KMS-11 (cell line): ENCODE data around the gene RNASE1.
"Not testable (repeated sequence)": the region's sequence is repeated elsewhere in the genome, so short reads cannot be mapped to it uniquely, and the experiment has no call there.

Experiments
- H2AFZ ChIP-seq: fragments of 200-600 bp; sonication (generic); 2 replicates; pipeline ENCODE4 v1.6.1; 2016; ENCODE audit warnings: antibody characterized with exemption, mixed run types, low read depth
- H3K27ac ChIP-seq: fragments of 200-600 bp; sonication (generic); 2 replicates; pipeline ENCODE4 v1.6.1; 2016; ENCODE audit warnings: mild to moderate bottlenecking, mixed run types
- H3K27me3 ChIP-seq: fragments of 200-600 bp; sonication (generic); 2 replicates; pipeline ENCODE4 v1.6.1; 2017; ENCODE audit warnings: mild to moderate bottlenecking, low read depth, mixed run types, moderate library complexity; ENCODE audit not compliant: insufficient read depth
- H3K36me3 ChIP-seq: fragments of 200-600 bp; sonication (generic); 2 replicates; pipeline ENCODE4 v1.6.1; 2017; ENCODE audit warnings: mild to moderate bottlenecking, mixed run types; ENCODE audit not compliant: insufficient read depth
- H3K4me1 ChIP-seq: fragments of 200-600 bp; sonication (generic); 2 replicates; pipeline ENCODE4 v1.6.1; 2016; ENCODE audit warnings: mild to moderate bottlenecking, low read depth, mixed run types; ENCODE audit not compliant: poor library complexity, severe bottlenecking
- H3K4me2 ChIP-seq: fragments of 200-600 bp; sonication (generic); 2 replicates; pipeline ENCODE4 v1.7.0; 2016; ENCODE audit warnings: mild to moderate bottlenecking, mixed run types
- H3K4me3 ChIP-seq: fragments of 200-600 bp; sonication (generic); IDR thresholded peaks from 2 replicates; pipeline ENCODE4 v1.6.1; 2017; ENCODE audit warnings: low read depth, low read length, mixed read lengths; ENCODE audit not compliant: insufficient read depth
- H3K79me2 ChIP-seq: fragments of 200-600 bp; sonication (generic); 2 replicates; pipeline ENCODE4 v1.6.1; 2016; ENCODE audit warnings: low read depth, mixed run types; ENCODE audit not compliant: insufficient read depth
- H3K9ac ChIP-seq: fragments of 200-600 bp; sonication (generic); 2 replicates; pipeline ENCODE4 v1.6.1; 2016; ENCODE audit warnings: mild to moderate bottlenecking, mixed run types
- H4K20me1 ChIP-seq: fragments of 200-600 bp; sonication (generic); 2 replicates; pipeline ENCODE4 v1.6.1; 2016; ENCODE audit warnings: mild to moderate bottlenecking, mixed run types; ENCODE audit not compliant: insufficient read depth
- CTCF ChIP-seq: fragments of 200-600 bp; sonication (generic); conservative IDR thresholded peaks from 2 replicates; pipeline ENCODE4 v1.6.1; 2017; ENCODE audit warnings: low read depth, mild to moderate bottlenecking, antibody characterized with exemption, low read length, moderate library complexity, mixed read lengths

Gene RNASE1

GRCh38 chr14:20769421-20769820 is 33.2 kb downstream of the RNASE1 start:
- no peak overlapping the region for H3K9ac ChIP-seq
- no peak overlapping the region for H3K27ac ChIP-seq
- H4K20me1 ChIP-seq, result no peaks in the 10 kb centered on the region
- no peaks in the 10 kb centered on the region for H3K27me3 ChIP-seq
- no peaks in the 10 kb centered on the region for H3K36me3 ChIP-seq
- H2AFZ ChIP-seq, result no peak overlapping the region
- no peak overlapping the region for H3K4me2 ChIP-seq
- TF ChIP-seq CTCF, result no peak
- H3K79me2 ChIP-seq, result no peaks in the 10 kb centered on the region
- H3K4me3 ChIP-seq, result no peak overlapping the region
- H3K4me1 ChIP-seq, result no peaks in the 10 kb centered on the region

- Histone ChIP-seq H2AFZ (no peak overlapping the region), H3K36me3 (no peaks in the 10 kb centered on the region), H3K79me2 (no peaks in the 10 kb centered on the region), H4K20me1 (no peaks in the 10 kb centered on the region), H3K4me1 (no peaks in the 10 kb centered on the region), H3K27me3 (no peaks in the 10 kb centered on the region), H3K9ac (no peak overlapping the region), H3K4me3 (no peak overlapping the region), H3K27ac (no peak overlapping the region), H3K4me2 (no peak overlapping the region)
- TF ChIP-seq CTCF, result no peak
These were observed 34.1 kb downstream of the RNASE1 start for GRCh38 chr14:20768593-20768892.

GRCh38 chr14:20760950-20761349 is 41.7 kb downstream of the RNASE1 start:
- H3K27ac ChIP-seq, result no peak overlapping the region
- no peak overlapping the region for H3K9ac ChIP-seq
- no peak overlapping the region for H2AFZ ChIP-seq
- H3K4me3 ChIP-seq, result no peak overlapping the region
- H3K79me2 ChIP-seq, result no peaks in the 10 kb centered on the region
- no peaks in the 10 kb centered on the region for H3K4me1 ChIP-seq
- H4K20me1 ChIP-seq, result no peaks in the 10 kb centered on the region
- no peaks in the 10 kb centered on the region for H3K27me3 ChIP-seq
- no peak overlapping the region for H3K4me2 ChIP-seq
- TF ChIP-seq CTCF, result no peak
- no peaks in the 10 kb centered on the region for H3K36me3 ChIP-seq

- not testable (repeated sequence) for H3K27ac ChIP-seq, H3K36me3 ChIP-seq, H3K27me3 ChIP-seq, H3K4me2 ChIP-seq, H3K79me2 ChIP-seq, H3K4me3 ChIP-seq, H4K20me1 ChIP-seq, H3K9ac ChIP-seq, H3K4me1 ChIP-seq, H2AFZ ChIP-seq
These were observed 43.2 kb downstream of the RNASE1 start for GRCh38 chr14:20759465-20759864.

- TF ChIP-seq CTCF, result no peak
- H2AFZ ChIP-seq, result no peak overlapping the region
- no peak overlapping the region for H3K9ac ChIP-seq
- no peak overlapping the region for H3K27ac ChIP-seq
- no peaks in the 10 kb centered on the region for H3K27me3 ChIP-seq
- no peak overlapping the region for H3K4me3 ChIP-seq
- no peaks in the 10 kb centered on the region for H4K20me1 ChIP-seq
- no peaks in the 10 kb centered on the region for H3K79me2 ChIP-seq
- no peaks in the 10 kb centered on the region for H3K4me1 ChIP-seq
- H3K4me2 ChIP-seq, result no peak overlapping the region
- H3K36me3 ChIP-seq, result no peaks in the 10 kb centered on the region
These were observed 44.7 kb downstream of the RNASE1 start for GRCh38 chr14:20757965-20758364.
